Jurkat, Clone E6-1 (cell line): ENCODE measurements around the gene ZBTB40.

ENCODE experiments used
- DNase-seq: peaks from one replicate; pipeline ENCODE4 v3.0.0-alpha.2; 2011; ENCODE audit warnings: low read depth, low spot score
- H3K4me3 ChIP-seq: 2 replicates; pipeline ENCODE4 v1.5.1; 2011; ENCODE audit warnings: mild to moderate bottlenecking, low read length, control low read depth, moderate library complexity

Gene ZBTB40

DNA sequence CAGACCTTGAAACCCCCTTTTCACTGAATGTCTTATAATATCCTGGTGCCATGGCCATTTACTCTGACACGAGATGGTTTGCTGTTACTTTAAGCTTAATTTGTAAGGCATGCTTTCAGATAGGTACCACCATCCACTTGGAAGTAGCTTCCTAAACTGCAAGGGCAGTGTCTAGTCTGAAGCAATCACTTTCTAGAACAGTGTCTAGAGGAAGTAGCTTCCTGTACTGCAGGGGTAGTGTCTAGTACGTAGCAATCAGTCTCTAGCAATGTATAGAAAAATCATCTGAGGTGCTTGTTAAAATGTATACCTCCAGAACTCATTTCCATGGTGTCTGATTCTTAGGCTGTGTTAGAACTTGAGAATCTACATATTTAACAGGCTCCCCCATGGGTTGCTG lies 42.5 kb downstream of the ZBTB40 start:
- H3K4me3 ChIP-seq: no peak overlapping the region
- DNase-seq: no peak

DNA sequence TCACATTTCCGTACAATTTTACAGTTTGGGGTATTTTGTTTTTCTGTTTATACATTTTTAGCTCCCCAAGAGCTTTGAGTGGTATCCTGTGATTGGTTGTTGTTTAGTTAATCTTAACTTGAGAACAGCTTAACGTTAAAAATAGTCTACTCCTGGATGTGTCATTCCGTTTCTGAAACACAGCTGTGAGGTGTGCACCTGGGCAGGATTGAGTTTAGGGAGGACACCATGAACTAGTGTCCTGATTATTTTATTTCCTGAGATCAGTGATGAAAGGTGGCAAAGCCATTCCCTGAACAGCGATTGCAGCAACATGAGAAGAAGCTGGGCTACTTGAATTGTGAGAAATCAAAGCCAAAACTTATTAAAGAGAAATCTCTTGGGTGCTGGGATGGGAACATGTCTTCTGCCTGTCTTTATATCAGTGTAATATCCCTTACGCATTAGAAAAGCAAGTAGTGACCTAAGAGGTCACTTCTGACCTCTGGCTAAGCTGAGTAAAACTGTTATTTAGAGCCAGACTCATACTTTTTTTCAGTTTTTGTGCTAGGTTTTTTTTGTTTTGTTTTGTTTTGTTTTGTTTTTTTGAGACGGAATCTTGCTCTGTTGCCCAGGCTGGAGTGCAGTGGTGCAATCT lies 43.4 kb downstream of the ZBTB40 start:
- DNase-seq: no peak
- no peak overlapping the region for H3K4me3 ChIP-seq

GRCh38 chr1:22496536-22497160 lies 45.0 kb downstream of the ZBTB40 start:
- H3K4me3 ChIP-seq: no peak overlapping the region
- DNase-seq: no peak

DNA sequence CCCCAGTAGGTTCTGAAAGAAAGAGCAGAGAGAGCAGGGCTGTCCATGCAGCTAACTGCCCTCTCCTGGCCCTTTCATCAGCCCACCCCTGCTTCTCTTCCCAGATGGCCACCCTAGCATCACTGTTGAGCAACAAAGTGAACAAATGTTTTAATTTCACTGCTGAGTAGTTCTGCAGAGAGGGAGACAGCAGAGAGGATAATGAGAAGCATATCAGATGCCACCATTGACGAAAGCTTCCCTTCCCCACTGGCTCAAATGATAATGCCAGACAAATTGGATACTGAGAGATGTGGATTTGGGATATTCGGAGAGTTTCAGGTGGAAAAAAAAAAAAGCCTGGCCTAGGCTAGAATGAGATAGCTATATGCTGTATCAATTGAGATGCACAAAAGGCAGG lies 46.8 kb downstream of the ZBTB40 start:
- DNase-seq: no peak
- H3K4me3 ChIP-seq: no peak overlapping the region

- H3K4me3 ChIP-seq: no peak overlapping the region
- DNase-seq: no peak
Measured at GRCh38 chr1:22500058-22500457, 48.4 kb downstream of the ZBTB40 start.

DNA sequence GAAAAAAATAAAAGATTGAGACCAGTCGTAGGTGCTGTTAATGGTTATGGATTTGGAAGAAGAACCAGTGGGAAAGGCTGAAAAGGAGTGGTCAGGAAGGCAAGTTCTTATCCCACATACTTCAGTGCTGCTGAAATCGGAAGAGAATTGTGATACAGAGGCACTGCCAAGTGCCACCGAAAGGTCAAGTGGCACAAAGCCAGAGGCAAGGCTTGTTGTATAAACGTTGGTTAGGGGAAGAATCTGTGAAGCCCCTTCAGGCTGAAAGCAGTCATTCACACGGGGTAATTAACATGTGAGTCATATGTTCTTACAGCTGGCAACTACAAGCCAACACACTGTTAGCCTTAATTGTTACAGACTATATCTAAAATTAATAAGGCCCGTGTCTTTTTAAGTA lies 48.8 kb downstream of the ZBTB40 start:
- H3K4me3 ChIP-seq: no peak overlapping the region
- DNase-seq: no peak

DNA sequence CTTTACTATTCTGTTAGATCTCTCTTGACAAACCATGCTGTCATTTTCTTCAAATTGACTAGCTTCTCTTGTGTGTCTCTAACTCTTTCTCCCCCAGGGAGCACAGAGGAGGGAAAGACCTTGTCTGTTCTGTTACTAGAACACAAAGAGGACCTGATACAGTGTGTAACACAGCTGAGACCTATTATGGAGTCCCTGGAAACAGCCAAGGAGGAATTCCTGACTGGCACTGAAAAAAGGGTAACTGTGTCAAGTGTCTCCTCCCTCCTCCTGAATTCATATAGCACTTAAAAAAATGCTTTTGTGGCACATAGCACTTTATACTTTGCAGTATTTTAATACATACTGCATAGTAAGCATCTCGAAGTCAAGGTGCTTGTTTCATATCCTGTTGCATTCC lies 50.6 kb downstream of the ZBTB40 start:
- H3K4me3 ChIP-seq: no peak overlapping the region
- no peak for DNase-seq

DNA sequence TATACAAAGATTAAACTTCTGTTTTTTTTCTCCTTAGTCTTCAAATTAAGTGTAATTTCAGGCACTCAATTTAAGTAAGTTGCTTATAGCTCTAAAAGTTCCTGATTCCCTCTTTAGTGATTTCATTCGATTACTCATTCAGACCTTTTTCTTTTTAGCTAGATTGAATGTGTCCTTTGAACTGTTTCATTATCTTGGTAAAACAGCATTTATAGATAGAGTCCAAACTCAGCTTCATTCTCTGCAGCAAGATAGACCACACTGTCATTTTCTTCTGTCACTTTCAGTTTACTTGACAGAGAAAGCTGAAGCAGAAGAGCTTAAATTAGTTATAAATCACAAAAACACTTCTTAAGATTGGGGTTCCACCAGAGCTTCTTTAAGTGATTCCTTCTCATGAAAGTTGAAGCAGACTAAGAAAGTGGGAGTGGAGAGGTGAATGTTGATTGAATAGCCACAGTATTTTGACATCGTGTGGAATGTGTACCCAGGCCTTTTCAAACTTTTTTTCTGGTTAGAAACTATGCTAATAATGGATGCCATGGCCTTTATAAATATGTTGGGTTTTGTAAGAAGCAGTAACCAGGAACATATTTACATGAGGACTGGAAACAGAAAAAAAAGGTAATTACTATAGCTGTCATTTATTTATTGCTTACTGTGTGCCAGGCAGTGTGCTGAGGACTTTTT lies 52.2 kb downstream of the ZBTB40 start:
- H3K4me3 ChIP-seq: no peak overlapping the region
- no peak for DNase-seq

- DNase-seq: no peak
- H3K4me3 ChIP-seq: no peak overlapping the region
Measured at GRCh38 chr1:22506130-22506692, 54.6 kb downstream of the ZBTB40 start.

- H3K4me3 ChIP-seq: no peak overlapping the region
Measured at GRCh38 chr1:22507587-22507986, 55.9 kb downstream of the ZBTB40 start.

DNA sequence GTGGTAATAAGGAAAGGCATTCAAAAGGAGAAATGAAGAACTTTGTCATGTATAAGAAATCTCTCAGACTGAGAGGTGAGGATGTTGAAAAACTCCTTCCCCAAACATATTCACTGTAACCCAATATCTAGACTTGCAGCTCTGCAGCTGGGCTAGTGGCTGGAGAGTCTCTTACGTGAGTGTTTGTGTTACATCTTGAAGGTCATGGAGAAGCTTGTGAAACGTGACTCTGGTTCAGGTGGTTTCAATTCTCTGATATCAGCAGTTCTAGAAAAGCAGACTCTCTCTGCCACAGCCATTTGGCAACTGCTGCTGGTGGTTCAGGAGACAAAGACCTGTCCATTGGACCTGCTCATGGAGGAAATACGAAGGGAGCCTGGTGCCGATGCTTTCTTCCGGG lies 56.7 kb downstream of the ZBTB40 start:
- H3K4me3 ChIP-seq: no peak overlapping the region
- DNase-seq: no peak

More at GRCh38 chr1:22507587-22507986, 55.9 kb downstream of the ZBTB40 start:
- no peak for DNase-seq

DNA sequence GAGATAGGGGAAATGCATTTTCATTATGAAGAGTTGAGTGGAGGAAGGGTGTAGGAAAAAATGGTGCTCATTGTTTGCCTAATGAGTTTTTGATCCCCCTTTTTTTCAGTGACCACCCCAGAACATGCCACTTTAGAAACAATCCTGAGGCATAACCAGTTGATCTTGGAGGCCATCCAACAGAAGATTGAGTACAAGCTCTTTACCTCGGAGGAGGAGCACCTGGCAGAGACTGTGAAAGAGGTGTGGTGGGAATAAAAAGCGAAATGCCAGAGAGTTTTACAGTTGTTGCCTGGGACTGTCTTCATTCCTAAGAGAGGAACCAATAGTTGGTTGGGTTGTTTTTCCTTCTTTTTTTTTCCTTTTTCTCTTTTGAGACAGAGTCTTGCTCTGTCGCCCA lies 57.3 kb downstream of the ZBTB40 start:
- H3K4me3 ChIP-seq: no peak overlapping the region
- DNase-seq: no peak

DNA sequence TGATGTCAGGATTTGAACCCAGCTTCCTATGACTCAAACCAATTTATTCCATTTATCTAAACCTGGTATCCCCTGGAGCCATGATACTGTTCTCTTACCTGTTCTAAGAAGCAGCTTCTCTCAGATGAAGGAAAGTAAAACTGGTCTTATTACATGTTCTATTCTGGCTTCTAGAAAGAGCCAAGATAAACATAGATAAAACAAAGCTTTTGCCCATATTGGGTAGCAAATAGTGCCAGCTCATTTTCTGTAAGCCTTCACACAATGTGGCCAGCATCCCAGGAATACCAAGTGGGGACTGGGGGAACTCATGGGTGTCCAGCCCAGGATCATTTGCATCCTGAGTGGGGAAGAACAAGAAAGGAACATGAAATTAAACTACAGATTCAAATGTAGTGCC lies 58.2 kb downstream of the ZBTB40 start:
- no peak overlapping the region for H3K4me3 ChIP-seq

DNA sequence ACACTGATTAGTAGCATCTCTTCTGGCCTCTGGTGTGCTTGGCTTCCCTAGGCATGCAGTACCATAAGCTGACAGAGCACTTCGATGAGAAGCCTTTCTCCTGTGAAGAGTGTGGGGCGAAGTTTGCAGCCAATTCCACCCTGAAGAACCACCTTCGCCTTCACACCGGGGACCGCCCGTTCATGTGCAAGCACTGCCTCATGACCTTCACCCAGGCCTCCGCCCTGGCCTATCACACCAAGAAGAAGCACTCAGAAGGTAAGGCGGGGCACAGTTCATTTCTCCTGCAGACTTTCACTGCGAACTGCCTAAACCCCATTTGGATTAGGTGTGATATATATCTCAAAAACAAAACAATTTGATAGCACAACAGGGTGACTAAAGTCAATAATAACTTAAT lies 61.2 kb downstream of the ZBTB40 start:
- no peak overlapping the region for H3K4me3 ChIP-seq
- DNase-seq: no peak

More for the DNA sequence above, 58.2 kb downstream of the ZBTB40 start:
- DNase-seq: no peak

DNA sequence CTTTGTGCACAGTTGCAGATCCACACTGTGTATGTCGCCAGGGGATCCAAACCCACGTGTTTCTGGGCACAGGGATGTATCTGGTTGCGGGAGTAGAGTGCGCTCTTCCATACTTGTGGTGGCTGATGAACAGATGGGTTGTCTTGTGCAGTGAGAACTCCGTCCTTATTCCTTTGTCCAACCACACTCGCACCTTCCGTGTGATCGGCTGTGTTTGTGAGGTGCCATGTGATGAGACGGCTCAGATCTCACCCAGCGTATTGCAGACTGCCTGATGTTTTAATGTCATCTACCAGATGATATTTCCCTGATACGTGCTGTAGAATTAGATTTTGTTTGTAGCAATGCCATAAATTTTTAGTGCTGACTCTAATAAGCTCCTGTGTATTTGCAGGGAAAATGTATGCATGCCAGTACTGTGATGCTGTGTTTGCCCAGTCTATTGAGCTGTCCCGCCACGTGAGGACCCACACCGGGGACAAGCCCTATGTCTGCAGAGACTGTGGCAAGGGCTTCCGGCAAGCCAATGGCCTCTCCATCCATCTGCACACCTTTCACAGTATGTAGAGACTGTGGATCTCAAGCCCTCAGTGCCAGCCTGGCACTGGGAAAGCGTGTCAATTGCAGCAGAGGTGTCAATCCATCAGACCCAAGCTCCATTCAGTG lies 65.4 kb downstream of the ZBTB40 start:
- H3K4me3 ChIP-seq: no peak overlapping the region
- no peak for DNase-seq

GRCh38 chr1:22517956-22518355 lies 66.3 kb downstream of the ZBTB40 start:
- no peak for DNase-seq
- no peak overlapping the region for H3K4me3 ChIP-seq

DNA sequence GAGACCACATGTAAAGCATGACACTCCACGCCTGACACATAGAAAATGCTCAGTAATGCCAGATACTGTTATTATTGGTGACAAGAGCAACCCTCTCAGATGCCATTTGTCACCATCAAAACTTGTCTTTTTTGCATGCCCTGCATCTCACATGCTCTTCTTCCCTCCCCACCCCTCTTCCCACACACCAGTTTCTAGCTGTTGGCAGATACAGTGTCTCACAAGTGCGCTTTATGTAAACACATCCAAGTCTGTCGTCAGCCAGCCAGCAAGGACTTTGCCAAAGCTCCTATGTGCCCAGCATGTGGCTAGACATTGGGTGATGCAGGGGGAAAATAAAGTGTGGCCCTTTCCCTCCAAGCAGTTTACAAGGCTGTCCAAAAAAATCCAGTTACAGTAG lies 66.7 kb downstream of the ZBTB40 start:
- no peak overlapping the region for H3K4me3 ChIP-seq
- DNase-seq: no peak

- no peak overlapping the region for H3K4me3 ChIP-seq
- DNase-seq: no peak
Measured at GRCh38 chr1:22520871-22521270, 69.2 kb downstream of the ZBTB40 start.

DNA sequence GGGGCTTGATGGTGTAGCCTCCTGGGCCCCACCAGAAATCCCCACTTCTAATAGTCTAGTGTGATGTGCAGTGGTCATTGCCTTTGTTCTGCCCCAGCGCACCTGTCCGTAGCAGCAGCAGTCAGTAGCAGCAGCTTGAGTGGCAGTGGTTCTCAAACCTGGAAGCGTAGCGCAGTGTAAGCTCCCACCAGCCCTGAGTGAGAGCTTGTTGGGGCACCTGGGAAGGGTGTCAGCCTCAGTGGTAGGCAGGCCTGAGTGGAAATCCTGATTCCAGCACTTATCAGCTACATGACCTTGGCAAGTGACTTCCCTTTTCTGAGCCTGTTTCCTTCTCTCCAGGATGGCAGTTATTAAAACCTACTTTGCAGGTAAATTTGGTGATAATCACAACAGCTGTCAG lies 70.0 kb downstream of the ZBTB40 start:
- DNase-seq: no peak
- no peak overlapping the region for H3K4me3 ChIP-seq

GRCh38 chr1:22522221-22522743 lies 70.6 kb downstream of the ZBTB40 start:
- no peak overlapping the region for H3K4me3 ChIP-seq
- DNase-seq: no peak
